Astrocyte (in vitro differentiated cells and primary cell): Measurements from ENCODE around the gene WFS1. TPM values are rescaled to one million over a fixed set of nuclear protein-coding genes. Genes with fewer than 3 reads are reported as not detected.

ENCODE experiments used
- DNase-seq: peaks from one replicate; pipeline ENCODE4 v3.0.0-alpha.2; 2010; ENCODE audit warnings: low read depth
- FAIRE-seq: peaks from 2 replicates; lab custom pipeline; 2011; peaks lifted over from hg19 to GRCh38; lab: Jason Lieb, UNC
- H2AFZ ChIP-seq: 2 replicates; pipeline ENCODE4 v1.6.0; 2012; ENCODE audit warnings: low read depth, low read length, inconsistent platforms
- H3K27ac ChIP-seq: 2 replicates; pipeline ENCODE4 v1.5.1; 2011; ENCODE audit warnings: low read depth, low read length, inconsistent platforms
- H3K27me3 ChIP-seq: 2 replicates; pipeline ENCODE4 v1.6.0; 2011; ENCODE audit warnings: low read length, inconsistent platforms; ENCODE audit not compliant: insufficient read depth
- H3K36me3 ChIP-seq: 2 replicates; pipeline ENCODE4 v1.5.1; 2011; ENCODE audit warnings: low read length, inconsistent platforms; ENCODE audit not compliant: insufficient read depth
- H3K4me1 ChIP-seq: 2 replicates; pipeline ENCODE4 v1.5.1; 2011; ENCODE audit warnings: low read length, inconsistent platforms; ENCODE audit not compliant: insufficient read depth
- H3K4me2 ChIP-seq: 2 replicates; pipeline ENCODE4 v1.6.0; 2012; ENCODE audit warnings: low read length, inconsistent platforms
- H3K4me3 ChIP-seq: 2 replicates; pipeline ENCODE4 v1.5.1; 2011; ENCODE audit warnings: low read depth, mild to moderate bottlenecking, low read length, inconsistent platforms; ENCODE audit not compliant: insufficient read depth
- H3K79me2 ChIP-seq: 2 replicates; pipeline ENCODE4 v1.6.0; 2012; ENCODE audit warnings: mild to moderate bottlenecking, low read length, inconsistent platforms; ENCODE audit not compliant: insufficient read depth
- H3K9ac ChIP-seq: 2 replicates; pipeline ENCODE4 v1.6.0; 2012; ENCODE audit warnings: mild to moderate bottlenecking, low read length, inconsistent platforms
- H3K9me3 ChIP-seq: 2 replicates; pipeline ENCODE4 v1.5.1; 2012; ENCODE audit warnings: low read depth, mild to moderate bottlenecking, low read length, inconsistent platforms; ENCODE audit not compliant: insufficient read depth
- H4K20me1 ChIP-seq: 2 replicates; pipeline ENCODE4 v1.6.0; 2012; ENCODE audit warnings: low read length, inconsistent platforms; ENCODE audit not compliant: insufficient read depth
- H3K27ac Mint-ChIP-seq: one replicate; pipeline ENCODE4 v1.8.0; 2021; ENCODE audit warnings: mild to moderate bottlenecking, mixed read lengths; ENCODE audit not compliant: unreplicated experiment
- H3K27me3 Mint-ChIP-seq: one replicate; pipeline ENCODE4 v1.8.0; 2021; ENCODE audit warnings: low read depth, mixed read lengths; ENCODE audit not compliant: unreplicated experiment
- H3K36me3 Mint-ChIP-seq: one replicate; pipeline ENCODE4 v1.8.0; 2021; ENCODE audit warnings: low read depth, mixed read lengths; ENCODE audit not compliant: unreplicated experiment
- H3K4me1 Mint-ChIP-seq: one replicate; pipeline ENCODE4 v1.8.0; 2021; ENCODE audit warnings: low read depth, mixed read lengths; ENCODE audit not compliant: unreplicated experiment
- H3K4me3 Mint-ChIP-seq: one replicate; pipeline ENCODE4 v1.8.0; 2021; ENCODE audit warnings: mild to moderate bottlenecking, moderate library complexity, mixed read lengths; ENCODE audit not compliant: unreplicated experiment
- H3K9me3 Mint-ChIP-seq: one replicate; pipeline ENCODE4 v1.8.0; 2021; ENCODE audit warnings: mild to moderate bottlenecking, mixed read lengths; ENCODE audit not compliant: unreplicated experiment
- CTCF ChIP-seq: IDR thresholded peaks from 2 replicates; pipeline ENCODE4 v1.5.1; 2011; ENCODE audit warnings: low read depth, mild to moderate bottlenecking, inconsistent platforms, low read length, moderate library complexity; ENCODE audit not compliant: insufficient read depth
- EZH2 ChIP-seq: IDR thresholded peaks from 2 replicates; pipeline ENCODE4 v1.6.1; 2012; ENCODE audit warnings: mild to moderate bottlenecking, low read length, inconsistent platforms; ENCODE audit not compliant: insufficient read depth
- total RNA-seq: library from RNA; stranded (reverse); gene quantifications from 2 replicates; pipeline ENCODE4 v1.2.1, GENCODE V29; 2021

The WFS1 gene
- total RNA-seq, 1 donor from 2014 or later: 39.0 TPM

- Histone ChIP-seq H3K9me3 (no peaks in the 10 kb centered on the region), H3K4me2 (no peak overlapping the region), H2AFZ (no peak overlapping the region), H3K9ac (no peak overlapping the region), H4K20me1 (no peaks in the 10 kb centered on the region), H3K4me3 (no peak overlapping the region), H3K27ac (no peak overlapping the region), H3K79me2 (no peaks in the 10 kb centered on the region), H3K4me1 (peaks cover 7% of the 10 kb centered on the region), H3K27me3 (peaks cover 2% of the 10 kb centered on the region), H3K36me3 (no peaks in the 10 kb centered on the region)
- Mint-ChIP-seq H3K36me3 (peaks cover 3% of the 10 kb centered on the region), H3K4me1 (no peaks in the 10 kb centered on the region), H3K27ac (no peak overlapping the region), H3K27me3 (peaks cover 37% of the 10 kb centered on the region), H3K4me3 (no peak overlapping the region), H3K9me3 (peaks cover 11% of the 10 kb centered on the region)
- DNase-seq (no peak), FAIRE-seq (no peak)
- no peak for TF ChIP-seq EZH2
- no peak for TF ChIP-seq CTCF
Measured at GRCh38 chr4:6345096-6345830, 75.6 kb downstream of the WFS1 start.

GRCh38 chr4:6345866-6346265 lies 76.2 kb downstream of the WFS1 start:
- Histone ChIP-seq H2AFZ (no peak overlapping the region), H3K9ac (no peak overlapping the region), H3K4me1 (peaks cover 7% of the 10 kb centered on the region), H3K79me2 (no peaks in the 10 kb centered on the region), H4K20me1 (no peaks in the 10 kb centered on the region), H3K36me3 (no peaks in the 10 kb centered on the region), H3K4me3 (no peak overlapping the region), H3K9me3 (no peaks in the 10 kb centered on the region), H3K4me2 (no peak overlapping the region), H3K27ac (no peak overlapping the region), H3K27me3 (peaks cover 2% of the 10 kb centered on the region)
- H3K4me1 Mint-ChIP-seq: no peaks in the 10 kb centered on the region
- peaks cover 11% of the 10 kb centered on the region for H3K9me3 Mint-ChIP-seq
- no peak overlapping the region for H3K27ac Mint-ChIP-seq
- no peak for FAIRE-seq
- TF ChIP-seq CTCF (no peak), EZH2 (no peak)
- H3K27me3 Mint-ChIP-seq: peaks cover 31% of the 10 kb centered on the region
- no peak for DNase-seq
- H3K4me3 Mint-ChIP-seq: no peak overlapping the region
- H3K36me3 Mint-ChIP-seq: peaks cover 3% of the 10 kb centered on the region
